Tibial artery (tissue), 4 donors: ENCODE data around the gene VSX2.

Source experiments
- DNase-seq, 2 donors: peaks; one replicate each; pipeline ENCODE4 v3.0.0-alpha.2; 2019
- H3K27ac ChIP-seq, 2 donors: fragments of 200-600 bp; sonication (generic) in 1 of 2; 1 replicate in 1 of 2; 2 replicates in 1 of 2; pipeline ENCODE4 v1.5.1; 2018 to 2019; ENCODE audit warnings: mild to moderate bottlenecking in 1 of 2
- H3K27me3 ChIP-seq, 2 donors: fragments of 200-600 bp; sonication (generic) in 1 of 2; one replicate each; pipeline versions ENCODE4 v1.5.1 to v1.6.0; 2016 to 2019
- H3K36me3 ChIP-seq, 3 donors: fragments of 200-600 bp; sonication (generic) in 2 of 3; one replicate each; pipeline ENCODE4 v1.5.1; 2016 to 2019; ENCODE audit warnings: mild to moderate bottlenecking in 2 of 3
- H3K4me1 ChIP-seq, 4 donors: fragments of 200-600 bp; sonication (generic) in 2 of 4; 1 replicate in 3 of 4; 2 replicates in 1 of 4; pipeline ENCODE4 v1.5.1; 2016 to 2019
- H3K4me3 ChIP-seq, 2 donors: fragments of 200-600 bp; sonication (generic) in 1 of 2; 1 replicate in 1 of 2; 2 replicates in 1 of 2; pipeline ENCODE4 v1.5.1; 2018 to 2019; ENCODE audit warnings: mild to moderate bottlenecking in 2 of 2
- H3K9me3 ChIP-seq, 3 donors: fragments of 200-600 bp; sonication (generic) in 1 of 3; one replicate each; pipeline ENCODE4 v1.5.1; 2016 to 2019
- intact Hi-C: fragments of 100-400 bp; cut with DNase I; formaldehyde crosslinking; loops from one replicate; pipeline ENCODE4 v1.15.0; 2023; ENCODE audit warnings: low total_unique reads
- TF ChIP-seq, protein P1 (sequence below), 2 experiments: fragments of 200-600 bp in 1 of 2; fragments of 450-650 bp in 1 of 2; IDR thresholded peaks; one replicate each; pipeline ENCODE4 v1.5.1; 2017 to 2019; ENCODE audit warnings: antibody characterized with exemption in 2 of 2, mild to moderate bottlenecking in 1 of 2, moderate library complexity in 1 of 2

VSX2 gene

DNA sequence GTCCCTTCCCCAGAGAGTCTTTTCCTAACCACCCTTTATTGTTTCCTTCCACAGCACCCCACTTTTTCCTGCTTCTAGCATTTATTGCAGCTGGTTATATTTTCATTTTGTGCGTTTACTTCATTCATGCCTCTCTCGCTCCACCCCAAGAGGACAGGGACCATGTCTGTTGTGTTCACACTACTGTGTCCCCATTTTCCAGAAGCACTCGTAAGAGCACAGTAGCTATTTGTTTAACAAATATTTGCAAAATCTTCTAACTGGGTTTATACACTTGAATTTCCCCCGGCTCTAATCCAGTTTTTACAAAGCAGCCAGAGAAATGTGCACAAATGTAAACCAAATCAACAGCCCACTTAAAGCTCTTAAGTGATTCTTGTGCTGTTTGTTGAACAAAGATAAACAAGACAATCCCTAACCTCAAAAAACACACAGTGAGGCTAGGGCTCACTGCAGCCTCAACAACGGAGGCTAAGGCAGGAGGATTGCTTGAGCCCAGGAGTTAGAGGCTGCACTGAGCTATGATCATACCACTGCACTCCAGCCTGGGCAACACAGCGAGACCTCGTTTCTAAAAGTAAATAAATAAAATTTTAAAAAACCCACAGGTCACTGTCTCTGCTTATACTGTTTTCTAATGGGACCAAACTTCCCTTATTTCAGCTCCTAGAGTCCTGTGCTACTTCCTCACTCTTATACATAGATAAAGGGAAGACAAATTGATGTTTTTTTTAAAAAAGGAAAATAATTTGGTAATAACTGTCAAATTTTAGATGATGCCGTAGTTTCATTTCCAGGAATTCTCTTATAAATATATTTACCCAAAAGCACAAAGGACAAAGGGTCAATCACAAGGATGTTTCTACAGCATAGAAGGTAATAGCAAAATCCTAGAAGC is 70.1 kb downstream of the VSX2 start:
- Histone ChIP-seq H3K9me3 (no peaks in the 10 kb centered on the region), H3K36me3 (no peaks in the 10 kb centered on the region), H3K27me3 (no peaks in the 10 kb centered on the region), H3K4me1 (no peaks in the 10 kb centered on the region), H3K4me3 (no peak overlapping the region), H3K27ac (no peak overlapping the region)
- intact Hi-C loops = no loop called here
- TF ChIP-seq, protein P1, sequence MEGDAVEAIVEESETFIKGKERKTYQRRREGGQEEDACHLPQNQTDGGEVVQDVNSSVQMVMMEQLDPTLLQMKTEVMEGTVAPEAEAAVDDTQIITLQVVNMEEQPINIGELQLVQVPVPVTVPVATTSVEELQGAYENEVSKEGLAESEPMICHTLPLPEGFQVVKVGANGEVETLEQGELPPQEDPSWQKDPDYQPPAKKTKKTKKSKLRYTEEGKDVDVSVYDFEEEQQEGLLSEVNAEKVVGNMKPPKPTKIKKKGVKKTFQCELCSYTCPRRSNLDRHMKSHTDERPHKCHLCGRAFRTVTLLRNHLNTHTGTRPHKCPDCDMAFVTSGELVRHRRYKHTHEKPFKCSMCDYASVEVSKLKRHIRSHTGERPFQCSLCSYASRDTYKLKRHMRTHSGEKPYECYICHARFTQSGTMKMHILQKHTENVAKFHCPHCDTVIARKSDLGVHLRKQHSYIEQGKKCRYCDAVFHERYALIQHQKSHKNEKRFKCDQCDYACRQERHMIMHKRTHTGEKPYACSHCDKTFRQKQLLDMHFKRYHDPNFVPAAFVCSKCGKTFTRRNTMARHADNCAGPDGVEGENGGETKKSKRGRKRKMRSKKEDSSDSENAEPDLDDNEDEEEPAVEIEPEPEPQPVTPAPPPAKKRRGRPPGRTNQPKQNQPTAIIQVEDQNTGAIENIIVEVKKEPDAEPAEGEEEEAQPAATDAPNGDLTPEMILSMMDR (IDR thresholded peaks at IDR 0.05) = no peak
- DNase-seq = no peak

DNA sequence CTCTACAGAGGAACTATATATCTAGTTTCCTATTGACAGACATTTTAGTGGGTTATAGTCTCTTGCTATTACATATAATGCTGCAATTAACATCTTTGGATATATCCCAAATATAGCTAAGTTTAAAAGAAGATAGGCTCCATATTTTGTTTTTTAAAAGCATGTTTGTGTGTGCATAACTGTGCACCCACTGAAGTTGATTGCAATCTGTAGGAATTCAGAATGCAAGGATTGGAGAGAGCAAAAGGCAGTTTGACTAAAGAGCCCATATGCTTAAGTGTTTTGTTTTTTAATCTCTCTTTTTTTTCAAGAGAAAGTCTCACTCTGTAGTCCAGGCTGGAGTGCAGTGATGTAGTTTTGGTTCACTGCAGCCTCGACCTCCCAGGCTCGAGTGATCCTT is 72.9 kb downstream of the VSX2 start:
- intact Hi-C loops = no loop called here
- H3K9me3 ChIP-seq = no peaks in the 10 kb centered on the region
- peaks cover 0 to 2% of the 10 kb centered on the region in 2 donors for H3K27me3 ChIP-seq
- no peaks in the 10 kb centered on the region for H3K36me3 ChIP-seq
- no peaks in the 10 kb centered on the region for H3K4me1 ChIP-seq
- H3K27ac ChIP-seq = no peak overlapping the region
- TF ChIP-seq, protein P1 (IDR thresholded peaks at IDR 0.05) = no peak
- DNase-seq = no peak
- H3K4me3 ChIP-seq = no peak overlapping the region
